A673 (cell line): ENCODE measurements around the gene OR4D9. TPM values are rescaled to one million over a fixed set of nuclear protein-coding genes. Genes with fewer than 3 reads are reported as not detected.

Source experiments
- BruUV-seq: library from RNA; stranded (reverse); fragments of 400-500 nt; replicated peaks from 2 replicates; lab custom pipeline; 2021; lab: Mats Ljungman, UMichigan
- CTCF ChIA-PET: fragments of 300-600 bp; sonication (Branson Sonifier 250); formaldehyde crosslinking; loops from one replicate; lab custom pipeline; 2022; ENCODE audit warnings: antibody characterized with exemption; lab: Charles Lee
- POLR2A ChIA-PET: fragments of 300-600 bp; sonication (Branson Sonifier 250); formaldehyde crosslinking; loops from one replicate; lab custom pipeline; 2022; ENCODE audit warnings: antibody characterized with exemption; ENCODE audit not compliant: low non-redundant PET; lab: Charles Lee
- DNase-seq: peaks from one replicate; pipeline ENCODE4 v3.0.0-alpha.2; 2015; ENCODE audit warnings: low spot score
- H3K27ac ChIP-seq: fragments of 200-600 bp; sonication (generic); 2 replicates; pipeline ENCODE4 v1.5.1; 2016; ENCODE audit warnings: mixed run types, low read depth, mild to moderate bottlenecking, mixed read lengths, antibody characterized with exemption, low read length; ENCODE audit not compliant: poor library complexity, severe bottlenecking
- H3K27me3 ChIP-seq: fragments of 200-600 bp; sonication (generic); replicated peaks from 2 replicates; pipeline ENCODE4 v1.6.1; 2017; ENCODE audit warnings: mixed run types, low read depth, mild to moderate bottlenecking, mixed read lengths, antibody characterized with exemption, low read length; ENCODE audit not compliant: insufficient read depth, poor library complexity
- H3K36me3 ChIP-seq: fragments of 200-600 bp; sonication (generic); 2 replicates; pipeline ENCODE4 v1.6.1; 2016; ENCODE audit warnings: mixed run types, mild to moderate bottlenecking, mixed read lengths, antibody characterized with exemption, low read length; ENCODE audit not compliant: insufficient read depth, poor library complexity, severe bottlenecking
- H3K4me1 ChIP-seq: fragments of 200-600 bp; sonication (generic); 2 replicates; pipeline ENCODE4 v1.6.1; 2017; ENCODE audit warnings: mixed run types, mild to moderate bottlenecking, mixed read lengths, antibody characterized with exemption, low read length; ENCODE audit not compliant: insufficient read depth, poor library complexity, severe bottlenecking
- H3K4me3 ChIP-seq: fragments of 200-600 bp; sonication (generic); 2 replicates; pipeline ENCODE4 v1.5.1; 2016; ENCODE audit warnings: low read depth, mixed run types, mild to moderate bottlenecking, mixed read lengths, low read length; ENCODE audit not compliant: poor library complexity, severe bottlenecking
- H3K9me3 ChIP-seq: fragments of 200-600 bp; sonication (generic); 2 replicates; pipeline ENCODE4 v1.6.1; 2016; ENCODE audit warnings: mixed run types, low read depth, mild to moderate bottlenecking, mixed read lengths, antibody characterized with exemption, low read length; ENCODE audit not compliant: poor library complexity, severe bottlenecking
- EZH2 ChIP-seq: fragments of 200-600 bp; sonication (generic); IDR thresholded peaks from 2 replicates; pipeline ENCODE4 v1.6.1; 2017; ENCODE audit warnings: borderline replicate concordance, low read depth, mild to moderate bottlenecking, mixed read lengths, antibody characterized with exemption, low read length; ENCODE audit not compliant: poor library complexity, severe bottlenecking
- intact Hi-C: fragments of 100-400 bp; cut with micrococcal nuclease; formaldehyde crosslinking; loops from one replicate; pipeline ENCODE4 v1.10.0; 2022; ENCODE audit not compliant: unreplicated experiment
- total RNA-seq: library from RNA; stranded (reverse); gene quantifications from 2 replicates; pipeline ENCODE4 v1.2.3, GENCODE V29; 2021

Gene OR4D9
- total RNA-seq, 1 experiment from 2014 or later, result not detected

GRCh38 chr11:59562292-59562691 is 51.0 kb downstream of the OR4D9 start:
- Histone ChIP-seq H3K4me1 (peaks cover 3% of the 10 kb centered on the region), H3K27me3 (no peaks in the 10 kb centered on the region), H3K27ac (no peak overlapping the region), H3K4me3 (no peak overlapping the region), H3K9me3 (no peaks in the 10 kb centered on the region), H3K36me3 (no peaks in the 10 kb centered on the region)
- POLR2A ChIA-PET, result interaction anchor here (0.7 kb wide), 2 partner anchors 13 to 952 kb away, joined by 3 to 4 read pairs; no protein-coding TSS in a partner anchor
- CTCF ChIA-PET, result no interaction called here
- intact Hi-C loops, result loop anchor here (10.0 kb wide), 1 partner anchor 1353 kb away; the partner anchor contains the start of gene TMEM109
- no peak for DNase-seq
- TF ChIP-seq EZH2, result no peak
- no TSS peak for BruUV-seq

Other genes starting within 250 kb of the OR4D9 start
- gene OR5AN1, start 152.6 kb upstream of the OR4D9 start, total RNA-seq, result not detected in 2 replicates
- not detected in 2 replicates for gene OR5A2, start 85.1 kb upstream of the OR4D9 start, total RNA-seq
- not detected in 2 replicates for gene OR5A1, start 75.1 kb upstream of the OR4D9 start, total RNA-seq
- gene OR4D6, start 54.6 kb upstream of the OR4D9 start, total RNA-seq, result not detected in 2 replicates
- gene OR4D10, start 38.2 kb upstream of the OR4D9 start, total RNA-seq, result not detected in 2 replicates
- not detected in 2 replicates for gene OR4D11, start 8.0 kb upstream of the OR4D9 start, total RNA-seq
- gene OSBP, start 104.2 kb downstream of the OR4D9 start, total RNA-seq, result 40.7 and 43.2 TPM in 2 replicates
- 65.2 and 78.9 TPM in 2 replicates for gene PATL1, start 157.5 kb downstream of the OR4D9 start, total RNA-seq
- not detected in 2 replicates for gene OR10V1, start 202.3 kb downstream of the OR4D9 start, total RNA-seq
- gene STX3, start 243.8 kb downstream of the OR4D9 start, total RNA-seq, result 10.1 and 16.0 TPM in 2 replicates